GM20000 (cell line): ENCODE measurements around the gene DST.

Experiments used
- DNase-seq: peaks from one replicate; pipeline ENCODE4 v3.0.0; 2012; ENCODE audit warnings: low spot score
- CTCF ChIP-seq: IDR thresholded peaks from 2 replicates; pipeline ENCODE4 v1.5.1; 2012; ENCODE audit warnings: mild to moderate bottlenecking, control low read depth; ENCODE audit errors: extremely low read depth, missing control alignments

DST gene

GRCh38 chr6:56552187-56553130 lies 90.2 kb downstream of the DST start:
- DNase-seq = no peak
- no peak for TF ChIP-seq CTCF

DNA sequence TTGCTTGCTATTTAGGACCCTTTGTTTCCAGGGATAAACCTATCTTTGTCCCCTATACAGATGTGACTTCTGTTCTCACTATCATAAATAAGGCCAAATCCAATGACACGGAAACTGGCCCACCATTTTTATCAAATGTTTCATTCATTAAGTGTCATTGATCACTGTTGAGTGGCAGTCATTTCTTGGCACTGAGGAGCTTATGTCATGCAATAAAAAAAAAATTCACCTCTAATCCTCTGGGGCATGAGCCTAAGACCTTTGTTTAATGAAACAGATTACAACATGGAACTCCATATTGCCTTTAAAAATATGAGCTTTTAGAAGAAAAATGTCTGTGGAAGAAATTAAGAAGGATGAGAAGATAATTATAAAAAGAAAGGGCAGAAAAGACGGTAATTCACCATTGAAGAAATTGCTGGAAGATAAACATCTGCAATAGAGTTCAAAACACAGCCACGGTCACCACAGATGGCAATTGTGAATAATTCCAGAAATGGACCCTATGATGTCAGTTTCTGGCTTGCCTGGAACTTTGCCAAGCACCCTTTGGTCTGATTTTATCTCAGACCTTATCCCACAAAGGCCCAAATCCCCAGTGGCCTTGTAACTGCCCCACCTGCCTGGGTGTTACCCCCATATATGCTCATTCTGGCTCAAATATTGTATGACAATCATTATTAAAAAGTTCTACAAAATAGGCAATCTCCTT lies 91.1 kb downstream of the DST start:
- no peak for DNase-seq
- no peak for TF ChIP-seq CTCF

DNA sequence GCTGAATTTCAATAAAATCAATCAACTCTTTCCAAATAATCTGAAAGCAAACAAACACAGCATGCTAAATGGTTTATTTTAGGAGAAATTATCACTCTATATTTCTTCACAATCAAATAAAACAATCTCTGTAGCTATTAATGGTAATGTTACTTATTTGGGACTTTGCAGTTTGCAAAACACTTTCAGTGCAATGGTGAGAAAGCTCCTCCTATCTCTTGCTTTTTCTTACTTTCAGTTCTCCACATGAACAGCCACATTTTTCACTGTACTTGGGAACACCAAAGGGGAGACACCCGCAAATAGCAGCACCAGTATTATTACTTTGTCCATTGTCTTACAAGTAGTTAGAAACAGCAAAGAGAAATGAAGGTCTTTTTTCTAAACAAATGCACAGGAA lies 92.4 kb downstream of the DST start:
- DNase-seq = no peak
- no peak for TF ChIP-seq CTCF

- no peak for DNase-seq
Measured at GRCh38 chr6:56549014-56549413, 93.7 kb downstream of the DST start.

GRCh38 chr6:56547687-56548086 lies 95.0 kb downstream of the DST start:
- no peak for TF ChIP-seq CTCF
- DNase-seq = no peak

More at GRCh38 chr6:56549014-56549413, 93.7 kb downstream of the DST start:
- no peak for TF ChIP-seq CTCF

- TF ChIP-seq CTCF = no peak
- DNase-seq = peak; percentile 75
Measured at GRCh38 chr6:56542364-56543331, 100.0 kb downstream of the DST start.
